HepG2 (cell line): ENCODE measurements around the gene FDPS. TPM values are rescaled to one million over a fixed set of nuclear protein-coding genes. Genes with fewer than 3 reads are reported as not detected.

Experiments used
- BHLHE40 ChIP-seq: IDR thresholded peaks from 2 replicates; pipeline ENCODE4 v1.6.1; 2011; ENCODE audit warnings: low read length, improper control_type of control experiment
- CAMTA2 ChIP-seq: sonication (generic); formaldehyde crosslinking; IDR thresholded peaks from 2 replicates; pipeline ENCODE4 v1.4.0; 2020; ENCODE audit warnings: mild to moderate bottlenecking, missing genetic modification reagents, borderline replicate concordance
- FOXK2 ChIP-seq: fragments of 450-650 bp; IDR thresholded peaks from 2 replicates; pipeline ENCODE4 v1.6.1; 2016
- GABPB1 ChIP-seq: IDR thresholded peaks from 2 replicates; pipeline ENCODE4 v1.6.1; 2016; ENCODE audit warnings: mild to moderate bottlenecking, missing genetic modification reagents, moderate library complexity, missing compliant biosample characterization
- GATAD2A ChIP-seq: IDR thresholded peaks from 2 replicates; pipeline ENCODE4 v1.6.1; 2016
- GLI4 ChIP-seq: sonication (generic); formaldehyde crosslinking; IDR thresholded peaks from 2 replicates; pipeline ENCODE4 v1.5.1; 2020; ENCODE audit warnings: missing genetic modification reagents, mild to moderate bottlenecking, moderate library complexity, borderline replicate concordance
- HINFP ChIP-seq: sonication (generic); formaldehyde crosslinking; IDR thresholded peaks from 2 replicates; pipeline ENCODE4 v1.4.0; 2020; ENCODE audit warnings: low read depth, mild to moderate bottlenecking, missing genetic modification reagents
- HNF1A ChIP-seq, 2 experiments: sonication (generic) in 1 of 2; formaldehyde crosslinking in 1 of 2; IDR thresholded peaks; 2 replicates each; pipeline versions ENCODE4 v1.4.0 to v1.6.1; 2016 to 2020; ENCODE audit warnings: borderline replicate concordance in 1 of 2, low read depth in 1 of 2, mild to moderate bottlenecking in 1 of 2, missing genetic modification reagents in 1 of 2
- HNF1B ChIP-seq: sonication (generic); formaldehyde crosslinking; IDR thresholded peaks from 2 replicates; pipeline ENCODE4 v1.5.1; 2020; ENCODE audit warnings: mild to moderate bottlenecking, moderate library complexity, missing genetic modification reagents
- KDM5B ChIP-seq: sonication (generic); formaldehyde crosslinking; IDR thresholded peaks from 2 replicates; pipeline ENCODE4 v1.4.0; 2020; ENCODE audit warnings: missing genetic modification reagents, mild to moderate bottlenecking, borderline replicate concordance
- MED1 ChIP-seq: sonication (generic); formaldehyde crosslinking; IDR thresholded peaks from 2 replicates; pipeline ENCODE4 v1.4.0; 2020; ENCODE audit warnings: missing genetic modification reagents
- MTA1 ChIP-seq: sonication (generic); formaldehyde crosslinking; IDR thresholded peaks from 2 replicates; pipeline ENCODE4 v1.4.0; 2020; ENCODE audit warnings: missing genetic modification reagents, mild to moderate bottlenecking, borderline replicate concordance
- NFRKB ChIP-seq: fragments of 450-650 bp; IDR thresholded peaks from 2 replicates; pipeline ENCODE4 v1.6.1; 2017
- NR1H2 ChIP-seq: sonication (generic); formaldehyde crosslinking; IDR thresholded peaks from 2 replicates; pipeline ENCODE4 v1.8.1; 2022; ENCODE audit warnings: low read depth, missing genetic modification reagents, borderline replicate concordance
- NR2F1 ChIP-seq, 2 experiments: fragments of 450-650 bp in 1 of 2; formaldehyde crosslinking in 1 of 2; IDR thresholded peaks; 2 replicates each; pipeline versions ENCODE4 v1.5.0 to v1.6.1; 2016 to 2020; ENCODE audit warnings: mild to moderate bottlenecking in 1 of 2, missing compliant biosample characterization in 1 of 2, missing genetic modification reagents in 1 of 2, moderate library complexity in 1 of 2
- POLR2A ChIP-seq, 2 experiments: IDR thresholded peaks; 2 replicates each; pipeline ENCODE4 v1.6.1; 2011; ENCODE audit warnings: low read depth in 2 of 2, low read length in 2 of 2, mild to moderate bottlenecking in 1 of 2, moderate library complexity in 1 of 2; ENCODE audit not compliant: insufficient read depth in 1 of 2
- RARA ChIP-seq: IDR thresholded peaks from 2 replicates; pipeline ENCODE4 v1.6.1; 2016; ENCODE audit warnings: missing genetic modification reagents, missing compliant biosample characterization
- RXRA ChIP-seq: sonication (generic); formaldehyde crosslinking; IDR thresholded peaks from 2 replicates; pipeline ENCODE4 v1.5.1; 2020; ENCODE audit warnings: missing genetic modification reagents
- SMAD9 ChIP-seq: sonication (generic); formaldehyde crosslinking; IDR thresholded peaks from 2 replicates; pipeline ENCODE4 v1.5.1; 2020; ENCODE audit warnings: mild to moderate bottlenecking, missing genetic modification reagents
- SP1 ChIP-seq, 2 experiments: fragments of 450-650 bp in 1 of 2; sonication (generic) in 1 of 2; formaldehyde crosslinking in 1 of 2; IDR thresholded peaks; 2 replicates each; pipeline versions ENCODE4 v1.4.0 to v1.6.1; 2016 to 2020; ENCODE audit warnings: missing genetic modification reagents in 1 of 2
- SP4 ChIP-seq: sonication (generic); formaldehyde crosslinking; IDR thresholded peaks from 2 replicates; pipeline ENCODE4 v1.8.1; 2023; ENCODE audit warnings: mild to moderate bottlenecking, missing genetic modification reagents
- ZBTB38 ChIP-seq: sonication (generic); formaldehyde crosslinking; IDR thresholded peaks from 2 replicates; pipeline ENCODE4 v1.5.1; 2020; ENCODE audit warnings: mild to moderate bottlenecking, missing genetic modification reagents
- ZNF678 ChIP-seq: sonication (generic); formaldehyde crosslinking; IDR thresholded peaks from 2 replicates; pipeline ENCODE4 v1.4.0; 2020; ENCODE audit warnings: mild to moderate bottlenecking, missing genetic modification reagents
- ZNF780A ChIP-seq: sonication (generic); formaldehyde crosslinking; IDR thresholded peaks from 2 replicates; pipeline ENCODE4 v1.8.0; 2022; ENCODE audit warnings: mild to moderate bottlenecking, missing genetic modification reagents, moderate library complexity
- ZZZ3 ChIP-seq: sonication (generic); formaldehyde crosslinking; IDR thresholded peaks from 2 replicates; pipeline ENCODE4 v1.4.0; 2020; ENCODE audit warnings: missing genetic modification reagents, mild to moderate bottlenecking, borderline replicate concordance
- polyA plus RNA-seq, 8 experiments: library from polyadenylated mRNA; depleted of rRNA in 3 of 8; stranded (reverse) in 7 of 8; unstranded in 1 of 8; fragments of >200 nt; fragmentation: Illumina TruSeq in 4 of 8; extraction: Trizol in 4 of 8; gene quantifications; 2 replicates each; pipeline versions ENCODE4 v1.2.1 to v1.2.3, GENCODE V29; 2011 to 2016; ENCODE audit warnings: low read depth in 4 of 8, missing spikeins in 1 of 8, mixed read lengths in 1 of 8; ENCODE audit not compliant: insufficient read depth in 1 of 8
- total RNA-seq, 5 experiments: library from RNA; depleted of rRNA; stranded (reverse); fragments of >200 nt; fragmentation: Illumina TruSeq; extraction: Trizol; gene quantifications; 2 replicates each; pipeline ENCODE4 v1.2.3, GENCODE V29; 2016; ENCODE audit warnings: low read depth in 1 of 5

The FDPS gene
- total and polyA plus RNA-seq, 2 of the 13 experiments (the other 11 are each of a cell fraction or from before 2014, with no cell fraction given), result 264 to 519 TPM

GRCh38 chr1:155285631-155286044 is 23.0 kb upstream of the FDPS start (continued):
- 0 out of 2 replicates have a peak, but pooled peaks have one; percentile 42 for TF ChIP-seq HNF1A (IDR thresholded peaks at IDR 0.05; ENCODE audit: low read depth)
- peak; percentile 68; the same call in 1 of the 2 replicates for TF ChIP-seq HNF1A (CRISPR knock-in tag; IDR thresholded peaks at IDR 0.05; ENCODE audit: borderline replicate concordance)
- peak; percentile 15 to 45; a peak in 2 of 4 replicates for TF ChIP-seq POLR2A (IDR thresholded peaks at IDR 0.05; ENCODE audit: insufficient read depth in 1 of 2, low read depth in 2 of 2, low read length in 2 of 2)
- TF ChIP-seq NR2F1 (CRISPR knock-in tag; IDR thresholded peaks at IDR 0.05), result no peak
- TF ChIP-seq BHLHE40, result no peak
- peak; percentile 95 for TF ChIP-seq ZBTB38 (CRISPR knock-in tag)
- TF ChIP-seq KDM5B (CRISPR knock-in tag), result peak; percentile 34; the same call in 1 of the 2 replicates
- peak; percentile 93 for TF ChIP-seq RXRA
- TF ChIP-seq FOXK2, result no peak
- TF ChIP-seq SMAD9 (CRISPR knock-in tag), result no peak
- TF ChIP-seq RARA (CRISPR knock-in tag), result peak; percentile 52; the same call in 1 of the 2 replicates
- peak; percentile 57 for TF ChIP-seq MED1 (CRISPR knock-in tag)
- TF ChIP-seq GLI4 (CRISPR knock-in tag), result no peak
- TF ChIP-seq GABPB1 (CRISPR knock-in tag), result 0 out of 2 replicates have a peak, but pooled peaks have one; percentile 41
- no peak for TF ChIP-seq NR1H2 (CRISPR knock-in tag)
- peak; percentile 74 for TF ChIP-seq HNF1B (CRISPR knock-in tag)
- TF ChIP-seq SP1 (IDR thresholded peaks at IDR 0.05), result no peak
- no peak for TF ChIP-seq SP1 (CRISPR knock-in tag; IDR thresholded peaks at IDR 0.05)
- TF ChIP-seq GATAD2A (CRISPR knock-in tag), result peak; percentile 38; the same call in 1 of the 2 replicates
- TF ChIP-seq ZZZ3, result no peak
- TF ChIP-seq CAMTA2 (CRISPR knock-in tag), result peak; percentile 28; the same call in 1 of the 2 replicates
- TF ChIP-seq MTA1 (CRISPR knock-in tag), result peak; percentile 24; the same call in 1 of the 2 replicates
- no peak for TF ChIP-seq NFRKB
- TF ChIP-seq ZNF780A (CRISPR knock-in tag), result no peak
- 0 out of 2 replicates have a peak, but pooled peaks have one; percentile 28 for TF ChIP-seq SP4 (CRISPR knock-in tag)
- no peak for TF ChIP-seq HINFP (CRISPR knock-in tag)
- no peak for TF ChIP-seq ZNF678 (CRISPR knock-in tag)
